ENCODE results near the gene RPS6KA4. TPM values are rescaled to one million over a fixed set of nuclear protein-coding genes. Genes with fewer than 3 reads are reported as not detected.

The RPS6KA4 gene
- total RNA-seq, 1 experiment from 2014 or later: 67.3 TPM

DNA sequence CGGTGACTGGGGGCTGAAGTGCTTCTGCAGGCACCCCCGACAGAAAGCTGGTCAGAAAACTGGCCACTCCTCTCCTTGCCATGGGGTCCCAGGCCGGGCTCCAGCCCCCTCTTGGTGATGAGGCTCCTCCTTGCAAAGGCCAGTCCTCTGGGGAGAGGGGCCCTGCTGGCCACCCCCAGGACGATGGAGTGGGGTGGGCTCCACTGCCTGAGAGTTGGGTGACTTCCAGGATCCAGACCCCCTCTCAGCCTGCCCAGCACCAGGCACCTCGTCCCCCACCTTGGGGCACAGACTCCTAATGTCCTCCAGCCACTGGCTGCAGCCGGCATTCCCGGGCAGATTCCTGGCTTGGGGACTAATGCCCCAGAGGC is 441 bp upstream of the RPS6KA4 start:
- Histone ChIP-seq H3K36me3 (ENCODE audit: control insufficient read depth in 1 of 2, insufficient read depth in 2 of 2, low read length in 2 of 2) (peaks cover 4 to 32% of the 10 kb centered on the region in 2 experiments; a peak in 3 of 4 replicates), H3K9me2 (ENCODE audit: insufficient read depth) (no peaks in the 10 kb centered on the region), H4K20me1 (ENCODE audit: insufficient read depth) (no peaks in the 10 kb centered on the region), H3K4me1 (ENCODE audit: control insufficient read depth in 1 of 2, insufficient read depth in 2 of 2, low read length in 2 of 2) (peaks cover 28 to 61% of the 10 kb centered on the region in 2 experiments), H3K4me3 (replicated peaks in 1 of 2; ENCODE audit: low read depth in 1 of 2, low read length in 2 of 2) (peak overlapping the region; percentile 54 to 97), H3K79me2 (ENCODE audit: insufficient read depth, low read length) (peaks cover 32% of the 10 kb centered on the region; the same call in 1 of the 2 replicates), H3K9ac (ENCODE audit: low read length) (peak overlapping the region; percentile 95), H2AFZ (ENCODE audit: low read depth, low read length, poor library complexity, severe bottlenecking) (no peak overlapping the region), H3K27ac (ENCODE audit: low read depth, low read length) (peak overlapping the region; percentile 87), H3K27me3 (ENCODE audit: insufficient read depth, low read length) (no peaks in the 10 kb centered on the region), H3K9me3 (ENCODE audit: control insufficient read depth in 1 of 2, insufficient read depth in 1 of 2, low read depth in 1 of 2, low read length in 2 of 2) (no peaks in the 10 kb centered on the region), H3K4me2 (ENCODE audit: low read length) (peak overlapping the region; percentile 84)
- intact Hi-C loops (cut with micrococcal nuclease): loop anchor here (5.0 kb wide), 3 partner anchors 89 to 364 kb away; partner anchors contain the start of gene NRXN2
- ATAC-seq (peak; percentile 22), DNase-seq (ENCODE audit: low read depth, low spot score) (no peak)
- ChIA-PET RAD21 (ENCODE audit: low non-redundant PET in 1 of 2, low total read pairs in 2 of 2, uncharacterized antibody in 2 of 2, unreplicated experiment in 2 of 2) (no interaction called here), CTCF (interaction anchor here (0.7 to 6.2 kb wide), 6 partner anchors 14 to 292 kb away, joined by 4 to 76 read pairs (median 43); partner anchors contain the start of genes ESRRA, PRDX5 and TRMT112), POLR2A (interaction anchor here (1.0 to 3.1 kb wide), 2 partner anchors 14 to 41 kb away, joined by 5 to 12 read pairs; partner anchors contain the start of genes PRDX5 and TRMT112)
- BruUV-seq (replicated peaks): TSS peak; percentile 58
- TF ChIP-seq TCF7L2 (IDR thresholded peaks at IDR 0.05; ENCODE audit: borderline replicate concordance, extremely low read depth, insufficient read depth, insufficient read length) (no peak), EGR1 (IDR thresholded peaks at IDR 0.05; ENCODE audit: low read depth) (no peak), ZFX (IDR thresholded peaks at IDR 0.05) (no peak), CBX3 (IDR thresholded peaks at IDR 0.05; ENCODE audit: low read depth) (no peak), ELF1 (IDR thresholded peaks at IDR 0.05; ENCODE audit: borderline replicate concordance, low read depth) (no peak), EZH2phosphoT487 (IDR thresholded peaks at IDR 0.05; ENCODE audit: borderline replicate concordance) (no peak), FOSL1 (IDR thresholded peaks at IDR 0.05; ENCODE audit: low read depth) (no peak), SP1 (IDR thresholded peaks at IDR 0.05; ENCODE audit: low read depth) (no peak), POLR2AphosphoS5 (IDR thresholded peaks at IDR 0.05; ENCODE audit: low read depth, low read length) (no peak), CEBPB (IDR thresholded peaks at IDR 0.05; ENCODE audit: low read depth) (no peak), POLR2A (IDR thresholded peaks at IDR 0.05; ENCODE audit: borderline replicate concordance, extremely low read depth, insufficient read depth, insufficient read length) (no peak), ZNF274 (IDR thresholded peaks at IDR 0.05; ENCODE audit: low read depth, low read length) (no peak), RAD21 (IDR thresholded peaks at IDR 0.05; ENCODE audit: low read depth) (no peak), EZH2 (IDR thresholded peaks at IDR 0.05) (no peak), YY1 (IDR thresholded peaks at IDR 0.05; ENCODE audit: extremely low read depth, insufficient replicate concordance, low read depth, low read length) (no peak)
- TF ChIP-seq, protein P1, sequence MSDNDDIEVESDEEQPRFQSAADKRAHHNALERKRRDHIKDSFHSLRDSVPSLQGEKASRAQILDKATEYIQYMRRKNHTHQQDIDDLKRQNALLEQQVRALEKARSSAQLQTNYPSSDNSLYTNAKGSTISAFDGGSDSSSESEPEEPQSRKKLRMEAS (IDR thresholded peaks at IDR 0.05): no peak
- TF ChIP-seq, protein P2, sequence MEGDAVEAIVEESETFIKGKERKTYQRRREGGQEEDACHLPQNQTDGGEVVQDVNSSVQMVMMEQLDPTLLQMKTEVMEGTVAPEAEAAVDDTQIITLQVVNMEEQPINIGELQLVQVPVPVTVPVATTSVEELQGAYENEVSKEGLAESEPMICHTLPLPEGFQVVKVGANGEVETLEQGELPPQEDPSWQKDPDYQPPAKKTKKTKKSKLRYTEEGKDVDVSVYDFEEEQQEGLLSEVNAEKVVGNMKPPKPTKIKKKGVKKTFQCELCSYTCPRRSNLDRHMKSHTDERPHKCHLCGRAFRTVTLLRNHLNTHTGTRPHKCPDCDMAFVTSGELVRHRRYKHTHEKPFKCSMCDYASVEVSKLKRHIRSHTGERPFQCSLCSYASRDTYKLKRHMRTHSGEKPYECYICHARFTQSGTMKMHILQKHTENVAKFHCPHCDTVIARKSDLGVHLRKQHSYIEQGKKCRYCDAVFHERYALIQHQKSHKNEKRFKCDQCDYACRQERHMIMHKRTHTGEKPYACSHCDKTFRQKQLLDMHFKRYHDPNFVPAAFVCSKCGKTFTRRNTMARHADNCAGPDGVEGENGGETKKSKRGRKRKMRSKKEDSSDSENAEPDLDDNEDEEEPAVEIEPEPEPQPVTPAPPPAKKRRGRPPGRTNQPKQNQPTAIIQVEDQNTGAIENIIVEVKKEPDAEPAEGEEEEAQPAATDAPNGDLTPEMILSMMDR (IDR thresholded peaks at IDR 0.05 in 2 of 3, conservative IDR thresholded peaks at IDR 0.05 in 1 of 3; ENCODE audit: borderline replicate concordance in 1 of 3, insufficient read depth in 1 of 3, low read depth in 2 of 3, low read length in 2 of 3): no peak

Measured in HCT116 (cell line).